Hepatocyte (in vitro differentiated cells): ENCODE measurements around the gene PIWIL1. TPM values are rescaled to one million over a fixed set of nuclear protein-coding genes. Genes with fewer than 3 reads are reported as not detected.

ENCODE experiments used
- DNase-seq: peaks from one replicate; pipeline ENCODE4 v3.0.0-alpha.2; 2016; ENCODE audit warnings: low spot score
- H2AFZ ChIP-seq: fragments of 200-600 bp; sonication (generic); 2 replicates; pipeline ENCODE4 v1.6.0; 2016; ENCODE audit warnings: antibody characterized with exemption, mild to moderate bottlenecking
- H3K27ac ChIP-seq: fragments of 200-600 bp; sonication (generic); 2 replicates; pipeline ENCODE4 v1.5.1; 2016; ENCODE audit warnings: mild to moderate bottlenecking
- H3K27me3 ChIP-seq: fragments of 200-600 bp; sonication (generic); 2 replicates; pipeline ENCODE4 v1.6.1; 2016
- H3K36me3 ChIP-seq: fragments of 200-600 bp; sonication (generic); replicated peaks from 2 replicates; pipeline ENCODE4 v1.5.1; 2016; ENCODE audit warnings: low read depth; ENCODE audit not compliant: insufficient read depth
- H3K4me1 ChIP-seq: fragments of 200-600 bp; sonication (generic); 2 replicates; pipeline ENCODE4 v1.5.1; 2016; ENCODE audit warnings: mild to moderate bottlenecking, moderate library complexity; ENCODE audit not compliant: insufficient read depth
- H3K4me2 ChIP-seq: fragments of 200-600 bp; sonication (generic); 2 replicates; pipeline ENCODE4 v1.6.0; 2016
- H3K4me3 ChIP-seq: fragments of 200-600 bp; sonication (generic); 2 replicates; pipeline ENCODE4 v1.5.1; 2016; ENCODE audit warnings: mild to moderate bottlenecking
- H3K79me2 ChIP-seq: fragments of 200-600 bp; sonication (generic); 2 replicates; pipeline ENCODE4 v1.6.0; 2017; ENCODE audit warnings: mild to moderate bottlenecking
- H3K9me2 ChIP-seq: fragments of 200-600 bp; sonication (generic); replicated peaks from 2 replicates; pipeline ENCODE4 v1.6.0; 2017; ENCODE audit warnings: mild to moderate bottlenecking; ENCODE audit not compliant: insufficient read depth
- H3K9me3 ChIP-seq: fragments of 200-600 bp; sonication (generic); 2 replicates; pipeline ENCODE4 v1.5.1; 2016; ENCODE audit warnings: low read depth, mild to moderate bottlenecking
- H4K20me1 ChIP-seq: fragments of 200-600 bp; sonication (generic); 2 replicates; pipeline ENCODE4 v1.6.0; 2016; ENCODE audit warnings: mild to moderate bottlenecking; ENCODE audit not compliant: insufficient read depth, poor library complexity, severe bottlenecking
- CTCF ChIP-seq: fragments of 200-600 bp; sonication (generic); IDR thresholded peaks from 2 replicates; pipeline ENCODE4 v1.5.1; 2016; ENCODE audit warnings: antibody characterized with exemption, mild to moderate bottlenecking; ENCODE audit not compliant: poor library complexity
- EZH2 ChIP-seq: fragments of 200-600 bp; sonication (generic); IDR thresholded peaks from 2 replicates; pipeline ENCODE4 v1.6.1; 2016; ENCODE audit warnings: antibody characterized with exemption, mild to moderate bottlenecking, borderline replicate concordance
- EZH2phosphoT487 ChIP-seq: fragments of 200-600 bp; sonication (generic); IDR thresholded peaks from one replicate; pipeline ENCODE4 v1.6.1; 2018; ENCODE audit warnings: antibody characterized with exemption, mild to moderate bottlenecking, low read depth, moderate library complexity; ENCODE audit not compliant: unreplicated experiment, severe bottlenecking
- WGBS: methylation state at CpG from one replicate; pipeline ENCODE4 v1.1.6; 2016; ENCODE audit warnings: low lambda C conversion rate; ENCODE audit errors: missing lambda C conversion rate; 5-methylcytosine and 5-hydroxymethylcytosine counted together
- polyA plus RNA-seq: library from polyadenylated mRNA; unstranded; fragments of >200 nt; fragmentation: Nextera tagmentation; extraction: Ambion mirVana; gene quantifications from 2 replicates; pipeline ENCODE4 v1.2.1, GENCODE V29; 2016
- total RNA-seq: library from RNA; depleted of rRNA; stranded (reverse); fragments of >200 nt; gene quantifications from 2 replicates; pipeline ENCODE4 v1.2.3, GENCODE V29; 2014

The PIWIL1 gene
- total and polyA plus RNA-seq, 2 experiments from 2014 or later: not detected

- H3K9me3 ChIP-seq: no peaks in the 10 kb centered on the region
- 87% methylated on average over 4 of the region's 4 CpGs for WGBS
- no peaks in the 10 kb centered on the region for H4K20me1 ChIP-seq
- no peaks in the 10 kb centered on the region for H3K9me2 ChIP-seq
- no peak overlapping the region for H3K27ac ChIP-seq
- H3K36me3 ChIP-seq: no peaks in the 10 kb centered on the region
- no peaks in the 10 kb centered on the region for H3K4me1 ChIP-seq
- H3K4me3 ChIP-seq: no peak overlapping the region
- no peak overlapping the region for H3K4me2 ChIP-seq
- H3K79me2 ChIP-seq: no peaks in the 10 kb centered on the region
- TF ChIP-seq CTCF: no peak
- no peak for TF ChIP-seq EZH2phosphoT487
- no peak for TF ChIP-seq EZH2
- peaks cover 14% of the 10 kb centered on the region for H3K27me3 ChIP-seq
- no peak for DNase-seq
- H2AFZ ChIP-seq: no peak overlapping the region
These were observed 35.2 kb downstream of the PIWIL1 start for GRCh38 chr12:130372936-130373335.

- Histone ChIP-seq H3K4me1 (no peaks in the 10 kb centered on the region), H3K4me2 (no peak overlapping the region), H3K79me2 (no peaks in the 10 kb centered on the region), H4K20me1 (no peaks in the 10 kb centered on the region), H3K9me2 (no peaks in the 10 kb centered on the region), H3K36me3 (no peaks in the 10 kb centered on the region), H3K4me3 (no peak overlapping the region), H3K27me3 (peaks cover 14% of the 10 kb centered on the region), H3K27ac (no peak overlapping the region), H3K9me3 (no peaks in the 10 kb centered on the region), H2AFZ (no peak overlapping the region)
- 92% methylated on average over 4 of the region's 4 CpGs for WGBS
- no peak for TF ChIP-seq EZH2
- no peak for TF ChIP-seq EZH2phosphoT487
- TF ChIP-seq CTCF: no peak
- DNase-seq: no peak
These were observed 36.4 kb downstream of the PIWIL1 start for GRCh38 chr12:130374083-130374482.

- DNase-seq: no peak
- Histone ChIP-seq H4K20me1 (no peaks in the 10 kb centered on the region), H2AFZ (no peak overlapping the region), H3K9me2 (no peaks in the 10 kb centered on the region), H3K27me3 (peaks cover 13% of the 10 kb centered on the region), H3K4me3 (no peak overlapping the region), H3K4me2 (no peak overlapping the region), H3K9me3 (no peaks in the 10 kb centered on the region), H3K27ac (no peak overlapping the region), H3K79me2 (no peaks in the 10 kb centered on the region), H3K4me1 (no peaks in the 10 kb centered on the region), H3K36me3 (no peaks in the 10 kb centered on the region)
- WGBS: 90% methylated on average over 13 of the region's 13 CpGs
- no peak for TF ChIP-seq EZH2
- TF ChIP-seq EZH2phosphoT487: no peak
- no peak for TF ChIP-seq CTCF
These were observed 37.9 kb downstream of the PIWIL1 start for GRCh38 chr12:130375296-130376287.
